Osteoblast (primary cell): ENCODE data around the gene COL2A1. TPM values are rescaled to one million over a fixed set of nuclear protein-coding genes. Genes with fewer than 3 reads are reported as not detected.

Source experiments
- DNase-seq: peaks from one replicate; pipeline ENCODE4 v3.0.0; 2011; ENCODE audit warnings: low spot score, mixed read lengths; ENCODE audit not compliant: insufficient read length; ENCODE audit errors: missing footprints
- H2AFZ ChIP-seq: 2 replicates; pipeline ENCODE4 v1.6.0; 2011; ENCODE audit warnings: mild to moderate bottlenecking, low read length
- H3K27ac ChIP-seq: 2 replicates; pipeline ENCODE4 v1.5.1; 2011; ENCODE audit warnings: mild to moderate bottlenecking, low read depth, low read length, moderate library complexity
- H3K27me3 ChIP-seq: 2 replicates; pipeline ENCODE4 v1.6.0; 2012; ENCODE audit warnings: mild to moderate bottlenecking, control low read depth, inconsistent platforms, low read length, moderate library complexity; ENCODE audit not compliant: insufficient read depth
- H3K36me3 ChIP-seq: 2 replicates; pipeline ENCODE4 v1.5.1; 2011; ENCODE audit warnings: mild to moderate bottlenecking, low read length, control low read depth, moderate library complexity; ENCODE audit not compliant: insufficient read depth
- H3K4me1 ChIP-seq: 2 replicates; pipeline ENCODE4 v1.5.1; 2011; ENCODE audit warnings: mild to moderate bottlenecking, low read length, control low read depth, moderate library complexity; ENCODE audit not compliant: insufficient read depth
- H3K4me2 ChIP-seq: 2 replicates; pipeline ENCODE4 v1.6.0; 2011; ENCODE audit warnings: mild to moderate bottlenecking, low read length; ENCODE audit not compliant: insufficient read depth
- H3K4me3 ChIP-seq: fragments of 200-600 bp; sonication (generic); 3 replicates; pipeline ENCODE4 v1.5.1; 2012; ENCODE audit warnings: mild to moderate bottlenecking, low read length, inconsistent platforms; ENCODE audit not compliant: insufficient read depth
- H3K79me2 ChIP-seq: 2 replicates; pipeline ENCODE4 v1.6.0; 2012; ENCODE audit warnings: mild to moderate bottlenecking, low read length, control low read depth, inconsistent platforms; ENCODE audit not compliant: insufficient read depth
- H3K9me3 ChIP-seq: 2 replicates; pipeline ENCODE4 v1.5.1; 2011; ENCODE audit warnings: low read depth, low read length, control low read depth
- H4K20me1 ChIP-seq: 2 replicates; pipeline ENCODE4 v1.6.0; 2012; ENCODE audit warnings: mild to moderate bottlenecking, low read length, control low read depth; ENCODE audit not compliant: insufficient read depth
- total RNA-seq: library from RNA; depleted of rRNA; stranded (reverse); fragments of >200 nt; gene quantifications from 2 replicates; pipeline ENCODE4 v1.2.3, GENCODE V29; 2012
- TF ChIP-seq, protein P1 (sequence below): IDR thresholded peaks from 2 replicates; pipeline ENCODE4 v1.5.1; 2011; ENCODE audit warnings: mild to moderate bottlenecking, low read depth, low read length, moderate library complexity; ENCODE audit errors: extremely low read depth

Gene COL2A1
- under 0.01 TPM in 2 replicates for total RNA-seq

DNA sequence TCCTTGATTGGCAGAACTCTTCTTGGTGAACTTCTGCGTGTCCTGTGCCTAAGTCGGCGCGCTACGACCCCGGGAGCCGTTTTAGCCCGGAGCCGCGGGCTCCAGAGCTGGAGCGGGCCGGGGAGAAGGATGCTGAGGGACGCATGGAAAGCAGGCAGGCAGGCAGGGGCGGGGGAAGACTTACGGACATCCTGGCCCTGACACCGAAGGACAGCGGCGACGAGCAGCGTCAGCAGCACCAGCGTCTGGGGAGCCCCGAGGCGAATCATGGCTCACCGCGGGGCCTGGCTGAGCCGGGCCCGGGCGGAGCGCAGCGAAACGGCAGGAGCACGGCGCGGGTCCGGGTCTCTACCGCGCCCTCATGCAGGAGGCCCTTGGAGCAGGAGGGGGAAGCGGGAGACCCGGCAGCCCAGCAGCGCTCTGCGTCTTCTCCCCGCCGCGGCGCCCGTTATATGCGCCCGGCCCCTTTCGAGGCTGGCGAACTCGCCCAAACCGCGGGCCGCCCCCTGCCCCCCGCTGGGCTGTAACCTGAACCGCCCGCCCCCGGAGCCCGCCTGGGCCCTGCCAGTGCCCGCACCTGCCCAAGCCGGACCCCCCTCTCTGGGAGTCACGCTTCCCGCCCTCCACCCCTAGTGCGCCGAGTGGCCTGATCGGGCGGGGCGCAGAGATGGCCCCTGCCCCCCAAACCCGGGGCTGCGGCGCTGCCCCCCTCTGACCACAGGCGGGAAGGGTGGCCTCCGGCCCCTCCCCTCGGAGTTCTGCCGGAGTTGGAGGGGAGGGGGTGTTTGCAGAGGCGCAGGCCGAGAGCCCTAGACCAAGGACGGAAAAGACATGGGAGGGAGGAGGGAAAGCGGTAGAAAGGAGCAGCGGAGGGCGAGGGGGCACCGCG, at the start of gene COL2A1:
Gene COL2A1 (minus strand): TSS at position 424 of the 889 bp plus-strand sequence. CDS start 155 bp downstream, at position 269.
- no peaks in the 10 kb centered on the region for H3K79me2 ChIP-seq
- H3K4me3 ChIP-seq: no peak within 1 kb of the TSS
- H3K36me3 ChIP-seq: no peaks in the 10 kb centered on the region
- peaks cover 18% of the 10 kb centered on the region for H3K4me1 ChIP-seq
- H3K4me2 ChIP-seq: no peak within 1 kb of the TSS
- no peak within 1 kb of the TSS for H3K27ac ChIP-seq
- peaks cover 98% of the 10 kb centered on the region for H3K27me3 ChIP-seq
- no peak within 1 kb of the TSS for H2AFZ ChIP-seq
- H4K20me1 ChIP-seq: no peaks in the 10 kb centered on the region
- no peaks in the 10 kb centered on the region for H3K9me3 ChIP-seq
- DNase-seq: peak; percentile 90
- TF ChIP-seq, protein P1, sequence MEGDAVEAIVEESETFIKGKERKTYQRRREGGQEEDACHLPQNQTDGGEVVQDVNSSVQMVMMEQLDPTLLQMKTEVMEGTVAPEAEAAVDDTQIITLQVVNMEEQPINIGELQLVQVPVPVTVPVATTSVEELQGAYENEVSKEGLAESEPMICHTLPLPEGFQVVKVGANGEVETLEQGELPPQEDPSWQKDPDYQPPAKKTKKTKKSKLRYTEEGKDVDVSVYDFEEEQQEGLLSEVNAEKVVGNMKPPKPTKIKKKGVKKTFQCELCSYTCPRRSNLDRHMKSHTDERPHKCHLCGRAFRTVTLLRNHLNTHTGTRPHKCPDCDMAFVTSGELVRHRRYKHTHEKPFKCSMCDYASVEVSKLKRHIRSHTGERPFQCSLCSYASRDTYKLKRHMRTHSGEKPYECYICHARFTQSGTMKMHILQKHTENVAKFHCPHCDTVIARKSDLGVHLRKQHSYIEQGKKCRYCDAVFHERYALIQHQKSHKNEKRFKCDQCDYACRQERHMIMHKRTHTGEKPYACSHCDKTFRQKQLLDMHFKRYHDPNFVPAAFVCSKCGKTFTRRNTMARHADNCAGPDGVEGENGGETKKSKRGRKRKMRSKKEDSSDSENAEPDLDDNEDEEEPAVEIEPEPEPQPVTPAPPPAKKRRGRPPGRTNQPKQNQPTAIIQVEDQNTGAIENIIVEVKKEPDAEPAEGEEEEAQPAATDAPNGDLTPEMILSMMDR: no peak

DNA sequence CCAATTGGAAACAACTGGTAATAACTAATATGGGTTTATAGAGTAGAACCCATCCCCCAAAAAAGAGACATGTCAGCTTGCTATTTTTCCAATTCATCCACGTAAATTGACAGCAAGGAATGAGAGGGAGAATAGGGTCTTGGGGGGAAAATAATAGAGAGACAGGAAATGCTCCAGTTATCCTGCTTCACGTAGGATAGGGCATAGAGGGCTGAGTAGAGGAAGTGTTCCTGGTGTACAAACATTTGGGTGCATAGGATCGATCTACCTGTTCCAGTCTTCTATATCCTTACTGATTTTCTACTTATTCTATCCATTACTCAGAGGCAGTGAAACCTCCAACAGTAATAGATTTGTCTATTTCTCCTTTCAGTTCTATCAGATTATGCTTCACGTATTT, 49.6 kb upstream of the COL2A1 start:
- TF ChIP-seq, protein P1: no peak

DNA sequence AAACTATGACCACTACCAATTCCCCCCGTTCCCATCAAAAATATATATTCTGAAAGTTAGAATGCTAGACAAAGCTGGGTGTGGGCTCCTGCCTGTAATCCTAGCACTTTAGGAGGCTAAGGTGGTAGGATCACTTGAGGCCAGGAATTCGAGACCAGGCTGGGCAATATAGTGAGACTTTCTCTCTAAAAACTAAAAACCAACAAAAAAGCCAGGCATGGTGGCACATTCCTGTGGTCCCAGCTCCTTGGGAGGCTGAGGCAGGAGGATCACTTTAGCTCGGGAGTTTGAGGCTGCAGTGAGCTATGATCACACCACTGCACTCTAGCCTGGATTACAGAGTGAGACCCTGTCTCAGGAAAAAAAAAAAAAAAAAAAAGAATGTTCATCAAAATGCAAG, 48.8 kb upstream of the COL2A1 start:
- Histone ChIP-seq H3K36me3 (peaks cover 5% of the 10 kb centered on the region), H3K27ac (no peak overlapping the region), H3K4me1 (no peaks in the 10 kb centered on the region), H3K4me3 (no peak overlapping the region), H3K79me2 (no peaks in the 10 kb centered on the region), H3K9me3 (no peaks in the 10 kb centered on the region), H3K27me3 (no peaks in the 10 kb centered on the region), H2AFZ (no peak overlapping the region), H4K20me1 (no peaks in the 10 kb centered on the region), H3K4me2 (no peak overlapping the region)
- TF ChIP-seq, protein P1: no peak
- DNase-seq: no peak

More for the DNA sequence above, 49.6 kb upstream of the COL2A1 start:
- Histone ChIP-seq H3K4me2 (no peak overlapping the region), H3K27me3 (no peaks in the 10 kb centered on the region), H4K20me1 (no peaks in the 10 kb centered on the region), H3K27ac (no peak overlapping the region), H3K4me3 (no peak overlapping the region), H3K36me3 (peaks cover 5% of the 10 kb centered on the region), H3K9me3 (no peaks in the 10 kb centered on the region), H3K4me1 (no peaks in the 10 kb centered on the region), H2AFZ (no peak overlapping the region), H3K79me2 (no peaks in the 10 kb centered on the region)
- no peak for DNase-seq

DNA sequence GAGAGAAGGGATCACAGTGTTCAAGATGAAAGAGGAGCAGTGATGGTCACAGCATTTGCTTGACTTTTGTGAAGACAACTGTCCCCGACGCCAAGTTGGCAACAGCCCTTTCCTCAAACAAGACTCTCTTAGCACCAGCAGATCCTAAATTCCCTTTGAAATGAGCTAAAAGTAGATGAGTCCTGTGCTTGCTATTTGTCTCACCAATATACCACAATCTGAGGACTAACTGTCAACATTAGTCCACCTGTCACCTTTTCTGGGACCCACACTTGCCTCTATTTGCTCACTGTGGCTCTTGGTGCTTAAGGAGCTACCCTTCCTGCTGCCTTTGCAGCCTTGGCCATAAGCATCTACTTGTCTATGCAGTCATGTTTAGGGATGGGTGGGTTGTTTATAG, 47.4 kb upstream of the COL2A1 start:
- TF ChIP-seq, protein P1: no peak
- no peaks in the 10 kb centered on the region for H3K27me3 ChIP-seq

More for the DNA sequence above, 47.4 kb upstream of the COL2A1 start:
- peaks cover 11% of the 10 kb centered on the region for H3K36me3 ChIP-seq
- no peaks in the 10 kb centered on the region for H4K20me1 ChIP-seq
- DNase-seq: no peak
- H3K4me2 ChIP-seq: no peak overlapping the region
- no peaks in the 10 kb centered on the region for H3K79me2 ChIP-seq
- no peak overlapping the region for H3K27ac ChIP-seq
- no peak overlapping the region for H2AFZ ChIP-seq
- no peak overlapping the region for H3K4me3 ChIP-seq
- no peaks in the 10 kb centered on the region for H3K4me1 ChIP-seq
- H3K9me3 ChIP-seq: no peaks in the 10 kb centered on the region
